ENCODE measurements around the gene GRID2IP.

GRID2IP gene

GRCh38 chr7:6554848-6555247 lies 3.6 kb upstream of the GRID2IP start:
- Histone ChIP-seq H3K4me3 (ENCODE audit: low read depth in 1 of 2, low read length in 2 of 2) (no peak overlapping the region), H3K4me1 (ENCODE audit: insufficient read depth, low read length) (no peaks in the 10 kb centered on the region), H3K27ac (ENCODE audit: low read depth, low read length) (no peak overlapping the region), H3K36me3 (ENCODE audit: insufficient read depth, low read length) (no peaks in the 10 kb centered on the region), H3K9ac (ENCODE audit: low read length) (no peak overlapping the region), H3K27me3 (ENCODE audit: control insufficient read depth in 1 of 2, insufficient read depth in 2 of 2, low read length in 2 of 2) (no peaks in the 10 kb centered on the region), H3K9me3 (ENCODE audit: low read length) (no peaks in the 10 kb centered on the region)

GRCh38 chr7:6553448-6554044 lies 2.3 kb upstream of the GRID2IP start:
- Histone ChIP-seq H3K27ac (ENCODE audit: low read depth, low read length) (no peak overlapping the region), H3K27me3 (ENCODE audit: control insufficient read depth in 1 of 2, insufficient read depth in 2 of 2, low read length in 2 of 2) (no peaks in the 10 kb centered on the region), H3K9me3 (ENCODE audit: low read length) (no peaks in the 10 kb centered on the region), H3K4me1 (ENCODE audit: insufficient read depth, low read length) (no peaks in the 10 kb centered on the region), H3K36me3 (ENCODE audit: insufficient read depth, low read length) (no peaks in the 10 kb centered on the region), H3K9ac (ENCODE audit: low read length) (no peak overlapping the region), H3K4me3 (ENCODE audit: low read depth in 1 of 2, low read length in 2 of 2) (no peak overlapping the region)

GRCh38 chr7:6547400-6547799 lies 3.9 kb downstream of the GRID2IP start:
- Histone ChIP-seq H3K4me1 (ENCODE audit: insufficient read depth, low read length) (no peaks in the 10 kb centered on the region), H3K36me3 (ENCODE audit: insufficient read depth, low read length) (no peaks in the 10 kb centered on the region)

GRCh38 chr7:6546498-6547251 lies 4.6 kb downstream of the GRID2IP start:
- Histone ChIP-seq H3K27me3 (ENCODE audit: control insufficient read depth in 1 of 2, insufficient read depth in 2 of 2, low read length in 2 of 2) (no peaks in the 10 kb centered on the region), H3K9me3 (ENCODE audit: low read length) (no peaks in the 10 kb centered on the region), H3K27ac (ENCODE audit: low read depth, low read length) (no peak overlapping the region), H3K36me3 (ENCODE audit: insufficient read depth, low read length) (no peaks in the 10 kb centered on the region), H3K9ac (ENCODE audit: low read length) (no peak overlapping the region), H3K4me1 (ENCODE audit: insufficient read depth, low read length) (no peaks in the 10 kb centered on the region), H3K4me3 (ENCODE audit: low read depth in 1 of 2, low read length in 2 of 2) (no peak overlapping the region)

More at GRCh38 chr7:6547400-6547799, 3.9 kb downstream of the GRID2IP start:
- Histone ChIP-seq H3K9me3 (ENCODE audit: low read length) (no peaks in the 10 kb centered on the region), H3K4me3 (ENCODE audit: low read depth in 1 of 2, low read length in 2 of 2) (no peak overlapping the region), H3K9ac (ENCODE audit: low read length) (no peak overlapping the region), H3K27ac (ENCODE audit: low read depth, low read length) (no peak overlapping the region), H3K27me3 (ENCODE audit: control insufficient read depth in 1 of 2, insufficient read depth in 2 of 2, low read length in 2 of 2) (no peaks in the 10 kb centered on the region)

- no peaks in the 10 kb centered on the region for H3K27me3 ChIP-seq (ENCODE audit: control insufficient read depth in 1 of 2, insufficient read depth in 2 of 2, low read length in 2 of 2)
These were observed 5.7 kb downstream of the GRID2IP start for GRCh38 chr7:6545398-6546126.

GRCh38 chr7:6542368-6542767 lies 8.9 kb downstream of the GRID2IP start:
- Histone ChIP-seq H3K9me3 (ENCODE audit: low read length) (no peaks in the 10 kb centered on the region), H3K4me3 (ENCODE audit: low read depth in 1 of 2, low read length in 2 of 2) (no peak overlapping the region), H3K36me3 (ENCODE audit: insufficient read depth, low read length) (no peaks in the 10 kb centered on the region), H3K9ac (ENCODE audit: low read length) (no peak overlapping the region), H3K27ac (ENCODE audit: low read depth, low read length) (no peak overlapping the region), H3K27me3 (ENCODE audit: control insufficient read depth in 1 of 2, insufficient read depth in 2 of 2, low read length in 2 of 2) (peaks cover 0 to 15% of the 10 kb centered on the region in 2 donors), H3K4me1 (ENCODE audit: insufficient read depth, low read length) (no peaks in the 10 kb centered on the region)

More at GRCh38 chr7:6545398-6546126, 5.7 kb downstream of the GRID2IP start:
- no peak overlapping the region for H3K4me3 ChIP-seq (ENCODE audit: low read depth in 1 of 2, low read length in 2 of 2)
- no peak overlapping the region for H3K27ac ChIP-seq (ENCODE audit: low read depth, low read length)
- no peaks in the 10 kb centered on the region for H3K36me3 ChIP-seq (ENCODE audit: insufficient read depth, low read length)
- no peaks in the 10 kb centered on the region for H3K9me3 ChIP-seq (ENCODE audit: low read length)
- no peaks in the 10 kb centered on the region for H3K4me1 ChIP-seq (ENCODE audit: insufficient read depth, low read length)
- H3K9ac ChIP-seq (ENCODE audit: low read length): no peak overlapping the region

GRCh38 chr7:6536262-6537260 lies 14.7 kb downstream of the GRID2IP start:
- Histone ChIP-seq H3K4me3 (ENCODE audit: low read depth in 1 of 2, low read length in 2 of 2) (no peak overlapping the region), H3K36me3 (ENCODE audit: insufficient read depth, low read length) (no peaks in the 10 kb centered on the region), H3K27ac (ENCODE audit: low read depth, low read length) (no peak overlapping the region), H3K27me3 (ENCODE audit: control insufficient read depth in 1 of 2, insufficient read depth in 2 of 2, low read length in 2 of 2) (peaks cover 0 to 29% of the 10 kb centered on the region in 2 donors), H3K9ac (ENCODE audit: low read length) (no peak overlapping the region), H3K4me1 (ENCODE audit: insufficient read depth, low read length) (no peaks in the 10 kb centered on the region), H3K9me3 (ENCODE audit: low read length) (no peaks in the 10 kb centered on the region)

GRCh38 chr7:6533893-6534495 lies 17.3 kb downstream of the GRID2IP start:
- H3K27ac ChIP-seq (ENCODE audit: low read depth, low read length): no peak overlapping the region
- no peaks in the 10 kb centered on the region for H3K36me3 ChIP-seq (ENCODE audit: insufficient read depth, low read length)
- H3K27me3 ChIP-seq (ENCODE audit: control insufficient read depth in 1 of 2, insufficient read depth in 2 of 2, low read length in 2 of 2): peaks cover 0 to 32% of the 10 kb centered on the region in 2 donors
- H3K4me3 ChIP-seq (ENCODE audit: low read depth in 1 of 2, low read length in 2 of 2): no peak overlapping the region
- H3K4me1 ChIP-seq (ENCODE audit: insufficient read depth, low read length): no peaks in the 10 kb centered on the region
- H3K9ac ChIP-seq (ENCODE audit: low read length): no peak overlapping the region
- H3K9me3 ChIP-seq (ENCODE audit: low read length): no peaks in the 10 kb centered on the region

- Histone ChIP-seq H3K9me3 (ENCODE audit: low read length) (no peaks in the 10 kb centered on the region), H3K27ac (ENCODE audit: low read depth, low read length) (no peak overlapping the region), H3K4me3 (ENCODE audit: low read depth in 1 of 2, low read length in 2 of 2) (no peak overlapping the region), H3K36me3 (ENCODE audit: insufficient read depth, low read length) (no peaks in the 10 kb centered on the region), H3K4me1 (ENCODE audit: insufficient read depth, low read length) (no peaks in the 10 kb centered on the region), H3K27me3 (ENCODE audit: control insufficient read depth in 1 of 2, insufficient read depth in 2 of 2, low read length in 2 of 2) (peaks cover 0 to 26% of the 10 kb centered on the region in 2 donors), H3K9ac (ENCODE audit: low read length) (no peak overlapping the region)
These were observed 18.7 kb downstream of the GRID2IP start for GRCh38 chr7:6532516-6532915.

GRCh38 chr7:6531492-6532279 lies 19.6 kb downstream of the GRID2IP start:
- H3K36me3 ChIP-seq (ENCODE audit: insufficient read depth, low read length): no peaks in the 10 kb centered on the region
- no peaks in the 10 kb centered on the region for H3K4me1 ChIP-seq (ENCODE audit: insufficient read depth, low read length)
- no peak overlapping the region for H3K27ac ChIP-seq (ENCODE audit: low read depth, low read length)
- H3K9ac ChIP-seq (ENCODE audit: low read length): no peak overlapping the region
- no peaks in the 10 kb centered on the region for H3K9me3 ChIP-seq (ENCODE audit: low read length)
- H3K27me3 ChIP-seq (ENCODE audit: control insufficient read depth in 1 of 2, insufficient read depth in 2 of 2, low read length in 2 of 2): peaks cover 6 to 33% of the 10 kb centered on the region in 2 donors
- H3K4me3 ChIP-seq (ENCODE audit: low read depth in 1 of 2, low read length in 2 of 2): no peak overlapping the region
